Middle frontal gyrus (tissue), 1 donor: Measurements from ENCODE around the gene LHFPL6.

Experiments used
- DNase-seq: peaks from one replicate; pipeline ENCODE4 v3.0.0-alpha.2; 2015; ENCODE audit warnings: low spot score; ENCODE audit errors: extremely low spot score

Gene LHFPL6

DNA sequence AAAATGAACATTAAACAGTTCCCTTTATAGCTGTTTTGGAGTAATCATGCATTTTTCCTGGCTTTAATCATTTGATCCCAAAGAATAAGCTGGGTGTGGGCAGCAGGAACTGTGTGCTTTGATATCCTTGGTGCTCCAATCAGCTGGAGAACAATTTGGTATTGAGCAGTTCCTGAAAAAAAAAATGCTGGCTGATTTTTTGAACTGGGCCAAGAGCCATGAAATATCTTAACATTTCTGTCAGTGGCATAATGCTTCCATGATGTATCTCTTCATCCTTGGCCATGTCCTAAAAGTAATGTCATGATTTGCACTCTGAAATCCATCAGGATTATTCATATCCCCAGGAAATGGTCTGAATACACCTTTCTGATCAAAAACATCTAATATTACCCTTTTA is 134.7 kb downstream of the LHFPL6 start:
- DNase-seq, result no peak

DNA sequence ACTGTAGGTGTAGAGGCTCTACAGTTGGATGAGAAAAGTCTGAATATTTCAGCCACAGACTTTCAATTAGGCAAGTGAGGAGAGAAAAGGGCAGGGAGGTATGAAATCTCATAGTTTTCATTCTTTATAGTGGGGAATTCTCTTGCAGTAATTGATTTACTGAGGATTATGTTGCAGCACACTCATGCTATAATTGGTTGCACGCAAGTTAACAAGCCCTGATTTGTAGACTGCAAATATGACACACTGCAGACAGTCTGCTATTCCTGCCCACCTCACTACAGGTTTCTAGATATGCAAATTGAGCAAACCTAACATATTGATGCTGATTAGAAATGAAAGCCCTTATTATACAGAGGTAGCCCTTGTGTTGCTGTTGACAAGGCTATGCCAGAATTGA is 139.4 kb downstream of the LHFPL6 start:
- DNase-seq, result no peak

DNA sequence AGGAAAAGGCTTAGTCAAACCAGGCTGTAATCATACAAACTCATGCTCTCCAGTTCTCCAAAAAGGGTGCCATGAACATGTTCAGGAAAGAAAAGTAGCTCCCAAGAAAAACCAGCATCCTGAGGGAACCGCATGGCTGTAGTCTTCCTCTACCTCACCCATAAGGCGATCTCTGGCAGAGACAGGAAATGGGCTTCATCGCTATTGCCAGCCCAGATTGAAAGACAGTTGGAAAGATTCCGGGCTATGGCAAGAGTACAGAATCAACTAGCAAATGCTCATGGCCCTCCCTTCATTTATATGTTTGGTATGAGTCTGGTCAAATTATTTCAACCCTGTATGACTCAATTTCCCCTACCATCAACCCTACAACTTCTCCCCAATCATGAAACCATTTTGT is 140.1 kb downstream of the LHFPL6 start:
- DNase-seq, result no peak

DNA sequence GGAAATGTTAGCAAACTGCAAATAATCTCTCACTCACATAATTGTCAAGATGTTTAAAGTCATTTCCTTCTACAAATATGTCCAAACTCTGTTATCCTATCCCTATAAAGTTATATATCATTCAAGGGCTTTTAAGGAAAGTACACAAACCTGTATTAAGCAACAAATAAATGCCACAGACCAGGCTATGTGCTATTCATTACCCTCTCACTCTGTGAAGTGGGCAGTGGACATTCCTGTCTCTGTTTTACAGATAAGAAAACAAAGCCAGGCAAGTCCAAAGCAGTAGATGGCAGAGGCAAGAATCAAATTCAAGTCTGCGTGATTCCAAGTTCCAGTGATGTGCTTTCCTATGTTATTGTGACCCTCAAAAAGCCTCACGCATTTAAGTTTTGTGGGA is 140.6 kb downstream of the LHFPL6 start:
- no peak for DNase-seq

DNA sequence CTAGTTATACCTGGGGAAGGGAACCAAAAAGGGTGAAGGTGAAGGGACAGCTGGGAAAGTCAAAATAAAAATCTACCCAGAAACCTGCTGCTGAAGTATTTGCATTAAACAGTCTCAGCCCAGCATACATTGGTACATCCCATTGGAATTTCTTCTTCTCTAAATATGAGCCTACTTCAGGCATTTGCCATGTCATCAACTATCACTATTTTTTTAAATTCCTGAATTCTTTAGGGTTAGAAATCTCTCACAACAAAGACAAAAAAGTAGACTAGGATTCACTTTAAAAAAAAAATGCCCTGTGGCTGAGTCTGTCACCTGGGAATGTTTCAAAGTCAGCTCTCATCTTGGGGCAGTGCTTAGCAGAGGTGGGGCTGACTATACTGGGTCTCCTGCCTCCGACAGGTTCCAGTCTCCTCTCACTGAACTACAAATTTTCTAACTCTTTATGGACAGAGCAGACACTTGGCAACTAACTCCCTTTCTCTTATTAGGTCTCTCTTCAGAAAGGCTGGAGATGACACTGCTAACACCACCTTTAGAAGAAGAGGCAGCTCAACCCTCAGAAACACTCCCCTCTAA is 141.2 kb downstream of the LHFPL6 start:
- DNase-seq, result no peak

DNA sequence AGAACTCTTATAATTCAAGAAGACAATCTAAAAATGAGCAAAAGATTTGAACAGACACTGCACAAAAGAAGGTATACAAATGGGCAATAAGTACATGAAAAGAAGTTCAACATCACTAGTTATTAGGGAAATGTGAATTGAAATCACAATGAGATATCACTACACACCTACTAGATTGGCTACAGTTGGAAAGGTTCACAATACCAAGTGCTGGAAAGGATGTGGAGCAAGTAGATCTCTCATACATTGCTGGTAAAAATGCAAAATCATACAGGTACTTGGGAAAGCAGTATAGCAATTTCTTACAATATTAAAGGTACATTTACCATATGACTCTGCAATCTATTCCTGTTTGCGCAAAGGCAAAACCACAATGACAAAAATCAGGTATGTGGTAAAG is 145.7 kb downstream of the LHFPL6 start:
- no peak for DNase-seq

DNA sequence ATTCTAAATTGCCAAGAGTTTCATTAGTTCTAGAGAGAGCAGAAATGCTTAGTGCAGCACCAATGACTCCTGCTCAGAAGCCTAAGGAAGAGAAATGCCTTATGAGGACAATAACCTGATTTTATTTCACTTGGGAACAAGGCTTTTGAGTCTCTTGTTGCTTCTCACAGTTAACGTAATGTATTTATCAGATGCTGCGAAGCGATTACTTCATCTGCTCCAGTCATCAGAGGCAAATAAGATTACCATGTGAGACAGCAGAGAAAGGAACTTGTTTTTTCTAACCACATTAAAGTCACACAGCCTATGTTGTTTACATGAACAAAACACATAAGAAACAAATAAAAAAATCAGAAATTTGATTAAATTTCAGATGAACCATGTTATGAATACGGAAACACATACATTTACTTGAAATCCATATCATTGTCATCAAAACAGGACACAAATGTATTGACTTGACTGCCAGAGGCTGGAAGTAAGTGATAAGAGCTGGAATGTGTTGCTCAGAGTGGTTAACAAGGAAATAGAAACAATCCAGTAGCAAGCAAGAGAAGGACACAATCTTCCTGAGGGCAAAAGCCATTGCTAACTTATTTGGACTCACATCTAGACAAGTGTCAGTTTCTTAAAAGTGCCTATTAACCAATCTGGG is 147.3 kb downstream of the LHFPL6 start:
- no peak for DNase-seq

DNA sequence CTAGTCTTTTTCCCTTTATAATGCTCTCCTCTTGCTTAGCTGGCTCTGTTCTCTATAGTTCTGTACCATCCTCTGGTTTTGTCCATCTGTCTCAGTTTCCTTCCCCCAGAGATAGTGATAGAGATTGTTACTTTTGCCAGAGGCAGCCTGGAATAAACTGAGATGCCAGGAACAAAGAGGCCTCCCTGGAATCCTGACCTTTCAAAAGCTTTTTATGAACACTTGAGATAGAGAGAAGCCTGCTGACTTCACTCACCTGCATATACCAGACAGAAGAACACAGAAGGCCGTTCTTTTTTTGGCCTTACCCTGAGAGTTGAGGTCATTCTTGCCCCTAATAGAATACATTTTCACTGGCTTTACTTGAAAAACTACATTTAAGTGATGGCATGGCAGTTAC is 150.2 kb downstream of the LHFPL6 start:
- DNase-seq, result no peak

DNA sequence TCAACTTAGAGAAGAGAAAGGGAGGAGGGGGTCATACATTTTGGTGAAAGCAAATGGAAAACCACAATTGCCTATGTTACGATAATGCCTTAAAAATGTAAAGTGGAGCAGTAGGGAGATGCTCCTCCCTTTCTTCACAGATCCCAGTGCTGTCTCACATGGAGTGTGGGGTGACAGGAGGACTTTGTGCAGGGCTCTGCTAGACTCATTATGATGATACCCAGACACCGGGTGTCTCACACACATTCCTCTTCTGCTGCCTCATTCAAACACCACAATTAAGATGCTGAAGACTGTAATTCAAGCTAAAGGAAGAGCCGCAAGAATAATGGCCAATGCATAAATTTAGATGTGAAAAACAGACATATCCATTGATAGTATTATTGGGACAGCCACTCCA is 150.6 kb downstream of the LHFPL6 start:
- no peak for DNase-seq

DNA sequence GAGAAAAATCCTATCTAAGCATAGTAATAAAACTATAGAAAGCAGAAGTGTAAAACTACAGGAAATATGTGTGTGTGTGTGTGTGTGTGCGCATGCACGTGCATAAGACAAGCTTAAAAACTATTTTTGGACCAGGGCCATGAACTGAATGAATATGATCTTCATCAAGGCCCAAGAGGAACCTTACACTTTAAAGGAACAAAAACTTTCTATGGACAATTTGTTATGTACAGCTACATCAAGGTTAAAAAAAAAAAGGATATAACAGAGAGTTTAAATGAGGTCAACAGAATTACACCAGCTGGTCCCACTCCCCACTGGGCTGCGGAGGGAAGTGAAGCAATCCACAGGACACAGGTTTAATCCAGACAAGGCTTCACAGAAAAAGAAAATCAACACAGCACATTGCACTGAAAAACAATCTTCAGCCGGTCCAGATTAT is 151.1 kb downstream of the LHFPL6 start:
- no peak for DNase-seq

DNA sequence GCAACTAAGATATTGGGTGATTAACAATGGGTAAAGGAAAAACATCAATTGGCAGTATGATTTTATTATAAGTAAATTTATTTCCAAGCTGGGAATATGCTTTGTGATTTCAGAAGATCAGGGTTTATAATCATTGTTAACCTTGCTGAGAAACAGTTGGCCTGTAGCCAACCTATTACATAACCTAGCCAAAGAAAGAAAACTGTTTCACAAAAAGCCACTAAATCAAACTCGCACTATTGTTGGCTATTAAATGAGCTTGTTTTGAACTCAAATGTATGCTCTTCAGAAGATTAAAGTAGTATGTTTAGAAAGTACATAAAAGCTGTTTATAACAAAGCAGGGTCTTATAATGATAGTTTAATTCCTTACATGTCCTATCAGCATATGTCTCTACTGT is 151.7 kb downstream of the LHFPL6 start:
- DNase-seq, result no peak

DNA sequence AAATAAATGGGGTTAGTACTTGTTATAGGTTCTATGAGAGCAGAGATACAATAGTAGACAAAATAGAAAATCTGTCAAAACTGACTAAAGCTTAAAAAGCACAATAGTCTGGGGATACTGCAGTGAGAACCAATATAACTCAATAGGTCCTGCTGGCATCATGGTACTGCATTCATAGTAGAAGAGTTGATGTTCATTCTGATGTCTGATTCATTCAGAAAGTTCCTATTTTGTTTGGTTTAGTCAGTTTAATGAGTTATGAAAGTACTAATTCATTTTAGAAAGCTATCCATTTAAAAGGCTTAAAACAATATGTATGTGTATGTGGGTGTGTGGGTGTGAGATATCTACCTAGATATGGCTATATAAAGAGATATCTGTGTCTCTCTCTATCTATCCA is 152.8 kb downstream of the LHFPL6 start:
- DNase-seq, result no peak

DNA sequence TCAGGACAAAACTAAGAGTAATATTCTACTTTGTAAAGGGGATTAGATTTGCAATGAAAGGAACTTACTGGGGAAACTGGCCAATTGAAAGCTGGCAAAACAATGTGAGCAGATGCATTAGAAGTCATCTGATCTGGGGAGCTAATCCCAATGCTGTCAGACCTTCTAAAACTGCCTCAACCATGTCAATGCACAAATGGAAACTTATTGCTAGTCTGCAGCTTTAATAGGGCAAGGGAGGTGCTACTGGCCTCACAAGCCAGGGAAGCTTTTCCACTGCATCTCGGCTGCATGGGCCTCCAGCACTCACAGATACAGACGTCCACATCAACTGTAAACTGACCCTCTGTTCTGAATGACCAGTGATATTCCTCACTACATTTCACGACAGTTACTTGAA is 154.2 kb downstream of the LHFPL6 start:
- no peak for DNase-seq

DNA sequence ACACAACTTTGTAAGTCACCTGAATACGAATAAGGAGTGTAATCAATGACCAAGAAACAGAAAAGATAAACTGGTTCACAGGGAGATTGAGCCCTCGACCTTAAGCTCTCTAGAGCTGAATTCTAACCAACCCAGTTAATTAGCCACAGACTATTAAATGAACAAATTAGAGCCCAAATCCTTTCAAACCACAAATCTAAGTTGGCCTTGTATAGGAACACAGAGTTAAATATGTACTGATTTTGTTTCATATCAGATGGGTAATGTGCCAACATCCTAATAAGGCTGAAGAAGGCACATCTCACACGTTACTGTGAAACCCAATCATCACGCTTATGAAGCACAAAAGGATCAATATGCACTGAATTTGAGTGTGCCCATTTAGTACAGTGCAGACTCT is 156.1 kb downstream of the LHFPL6 start:
- DNase-seq, result no peak

DNA sequence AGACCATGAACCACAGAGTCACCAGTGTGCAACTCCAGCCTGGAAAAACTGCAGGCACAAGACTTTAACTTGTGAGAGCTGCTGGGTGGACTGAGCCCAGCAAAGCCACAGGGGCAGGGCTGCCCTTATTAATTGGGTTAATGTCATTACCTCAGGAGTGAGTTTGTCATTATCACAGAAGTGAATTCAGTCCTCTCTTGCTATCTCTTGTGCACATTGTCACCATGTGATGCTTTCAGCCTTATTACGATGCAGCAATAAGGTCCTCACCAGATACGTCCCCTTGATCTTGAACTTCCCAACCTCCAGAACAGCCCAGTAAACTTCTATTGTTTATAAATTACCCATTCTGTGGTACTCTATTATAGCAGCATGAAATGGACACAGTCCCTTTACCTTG is 158.1 kb downstream of the LHFPL6 start:
- DNase-seq, result no peak

DNA sequence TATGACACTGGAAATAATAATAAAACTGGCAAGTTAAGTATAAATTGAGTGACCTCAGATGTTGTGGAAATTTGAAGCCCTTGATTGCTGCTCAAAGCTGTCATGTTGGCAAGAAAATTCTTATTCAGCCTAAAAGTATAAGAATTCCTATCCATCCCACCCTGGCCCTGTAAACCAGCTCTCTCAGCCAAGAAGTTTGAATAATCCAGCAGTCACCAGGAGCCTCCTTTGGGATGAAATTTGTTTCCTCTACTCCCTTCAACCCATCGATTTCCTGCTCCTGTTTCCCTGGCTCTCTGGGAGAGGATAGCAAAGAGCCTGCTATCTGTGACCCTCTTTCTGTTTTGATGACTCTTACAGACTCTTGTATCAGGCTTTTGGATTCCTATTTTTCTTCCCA is 169.3 kb downstream of the LHFPL6 start:
- no peak for DNase-seq

DNA sequence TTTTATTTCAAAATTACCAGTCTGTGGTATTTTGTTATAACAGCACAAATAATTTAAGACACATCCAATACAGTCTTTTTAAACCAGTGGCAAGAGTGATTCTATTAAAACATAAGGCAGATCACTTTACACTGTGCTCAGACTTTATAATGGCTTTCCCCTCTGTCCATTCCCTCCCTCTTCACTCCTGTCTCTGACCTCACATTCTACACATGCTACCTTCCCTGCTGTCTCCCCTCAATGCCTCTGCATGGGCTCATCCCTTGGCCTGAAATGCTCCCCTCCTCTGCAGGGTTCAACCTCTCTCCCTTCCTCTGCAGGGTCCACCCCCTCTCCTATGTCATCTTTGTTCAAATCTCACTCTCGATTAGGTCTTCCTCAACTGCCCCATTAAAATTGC is 170.8 kb downstream of the LHFPL6 start:
- DNase-seq, result no peak

DNA sequence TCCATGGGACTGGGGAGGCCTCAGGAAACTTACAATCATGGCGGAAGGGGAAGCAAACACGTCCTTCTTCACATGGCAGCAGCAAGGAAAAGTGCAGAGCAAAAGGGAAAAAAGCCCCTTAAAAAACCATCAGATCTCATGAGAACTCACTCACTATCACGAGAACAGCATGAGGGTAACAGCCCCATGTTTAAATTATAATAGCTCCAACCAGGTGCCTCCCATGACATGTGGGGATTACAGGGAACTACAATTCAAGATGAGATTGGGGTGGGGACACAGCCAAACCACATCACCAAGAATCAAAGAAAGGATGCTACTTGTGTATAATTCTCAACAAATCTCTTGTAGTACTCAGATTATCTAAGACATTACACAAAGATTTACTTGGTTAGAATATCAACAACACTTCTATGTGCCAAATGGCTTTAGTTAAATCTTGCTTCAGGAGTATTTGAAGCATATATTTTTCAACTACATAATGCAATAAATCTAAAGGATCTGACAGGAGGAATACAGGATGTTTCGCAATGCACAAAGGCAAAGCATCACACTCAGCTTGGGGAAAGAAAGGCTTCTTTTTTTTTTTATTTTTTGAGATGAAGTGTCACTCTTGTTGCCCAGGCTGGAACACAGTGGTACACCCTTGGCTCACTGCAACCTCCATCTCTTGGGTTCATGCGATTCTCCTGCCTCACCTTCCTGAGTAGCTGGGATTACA is 180.0 kb downstream of the LHFPL6 start:
- no peak for DNase-seq

DNA sequence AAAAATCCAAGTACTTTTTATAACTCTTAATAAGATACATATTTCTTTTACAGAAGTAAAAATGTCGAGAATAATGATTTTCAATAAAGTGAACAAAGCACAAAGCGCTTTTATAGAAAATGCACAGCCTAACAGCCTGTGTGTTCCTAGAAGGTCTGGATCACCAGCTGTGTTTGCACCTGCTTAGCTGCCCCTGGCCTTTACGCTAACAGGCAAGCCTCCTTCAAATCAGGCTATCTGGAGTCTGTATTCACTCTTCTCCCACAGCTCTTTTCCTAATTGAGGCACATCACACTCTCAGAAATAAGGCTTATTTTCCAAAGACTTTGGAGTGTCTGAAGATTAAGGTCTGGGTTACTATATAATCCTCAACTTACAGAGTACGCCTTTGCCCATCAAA is 183.1 kb downstream of the LHFPL6 start:
- DNase-seq, result no peak

DNA sequence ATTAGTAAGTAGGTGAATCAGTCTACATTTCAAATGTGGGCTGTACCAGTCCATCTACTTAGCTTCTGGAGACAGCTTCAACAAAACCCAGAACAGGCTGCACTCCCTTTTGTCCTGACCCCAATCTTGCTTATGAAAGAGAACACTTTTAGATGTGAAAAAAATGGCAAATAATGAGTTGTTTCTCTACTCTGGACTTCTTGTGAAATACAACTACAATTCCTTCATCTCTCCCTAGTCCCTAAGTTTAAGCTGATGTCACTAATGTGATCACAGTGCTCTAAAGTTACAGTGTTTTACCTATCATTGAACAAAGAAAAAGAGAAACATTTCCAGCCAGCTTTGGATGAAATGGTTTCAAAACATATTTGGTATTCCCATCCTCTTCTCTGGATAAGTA is 183.9 kb downstream of the LHFPL6 start:
- DNase-seq, result no peak

DNA sequence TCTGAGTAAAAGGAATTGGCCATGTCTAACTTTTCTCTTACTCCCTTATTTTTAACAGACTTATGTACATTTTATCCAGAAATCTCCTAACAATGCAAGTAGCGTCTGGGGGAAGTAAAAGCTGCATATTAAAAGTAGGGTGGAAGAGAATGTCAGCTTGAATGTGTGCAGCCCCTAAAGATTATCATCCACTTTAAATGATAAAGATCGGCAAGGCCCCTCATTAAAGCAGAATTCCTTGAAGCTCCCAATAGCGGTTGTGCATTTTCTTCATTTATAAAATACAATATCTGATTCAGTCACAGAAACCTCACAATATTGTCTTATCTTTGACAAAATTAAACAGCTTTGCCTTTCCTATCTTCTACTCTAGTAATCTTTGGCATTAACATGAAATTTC is 184.6 kb downstream of the LHFPL6 start:
- DNase-seq, result no peak

DNA sequence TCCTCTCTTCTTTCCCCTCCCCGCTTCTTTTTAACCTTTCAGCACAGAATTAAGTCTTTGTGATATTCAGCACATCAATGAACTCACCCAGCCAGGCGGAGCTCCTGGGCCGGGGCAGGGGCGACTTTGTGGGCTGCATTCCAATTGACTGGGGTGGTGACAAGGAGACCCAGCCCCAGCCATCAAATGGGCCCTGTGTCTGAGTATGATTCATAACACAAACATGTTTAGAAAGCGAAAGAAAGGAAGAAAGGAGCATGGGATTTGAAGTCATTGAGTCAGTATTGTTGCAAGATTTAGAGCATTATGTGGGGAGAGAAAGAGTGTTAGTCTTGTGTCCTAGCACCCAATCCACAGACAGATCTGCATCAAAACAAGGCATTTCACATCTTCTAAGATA is 185.3 kb downstream of the LHFPL6 start:
- no peak for DNase-seq

DNA sequence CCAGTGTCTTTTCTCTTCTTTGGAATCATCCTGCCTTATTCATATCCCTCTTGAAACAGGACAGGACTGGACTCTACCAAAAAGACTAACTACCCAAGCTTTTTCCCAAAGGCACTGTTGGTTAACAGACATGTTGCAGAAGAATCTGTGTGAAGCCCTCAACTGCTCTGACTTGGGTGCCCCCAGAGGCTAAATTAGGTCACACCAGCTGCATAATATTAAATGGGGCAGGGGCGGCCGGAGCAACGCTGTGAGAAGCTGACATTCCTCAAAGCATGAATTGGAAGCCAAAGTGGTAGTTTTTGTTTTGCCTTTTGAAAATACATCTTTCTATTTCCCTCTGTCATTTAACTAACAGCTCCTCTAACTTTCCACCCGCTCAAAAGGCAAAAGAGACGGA is 185.9 kb downstream of the LHFPL6 start:
- no peak for DNase-seq
